ENCODE measurements around the gene RAPH1.

GRCh38 chr2:203438528-203438927 is 96.6 kb downstream of the RAPH1 start:
- TF ChIP-seq CTCF (IDR thresholded peaks at IDR 0.05; ENCODE audit: insufficient read depth, low read length) (no peak), GABPA (IDR thresholded peaks at IDR 0.05; ENCODE audit: low read depth) (no peak), POLR2AphosphoS5 (IDR thresholded peaks at IDR 0.05; ENCODE audit: low read depth) (no peak), REST (IDR thresholded peaks at IDR 0.05; ENCODE audit: insufficient replicate concordance, low read depth) (no peak)

Measured in HL-60 (cell line).